ENCODE data around the gene BCL7B. TPM values are rescaled to one million over a fixed set of nuclear protein-coding genes. Genes with fewer than 3 reads are reported as not detected.

The BCL7B gene
- total and polyA plus RNA-seq, 2 of the 13 experiments (the other 11 are each of a cell fraction or from before 2014, with no cell fraction given) = 24.3 to 38.2 TPM

DNA sequence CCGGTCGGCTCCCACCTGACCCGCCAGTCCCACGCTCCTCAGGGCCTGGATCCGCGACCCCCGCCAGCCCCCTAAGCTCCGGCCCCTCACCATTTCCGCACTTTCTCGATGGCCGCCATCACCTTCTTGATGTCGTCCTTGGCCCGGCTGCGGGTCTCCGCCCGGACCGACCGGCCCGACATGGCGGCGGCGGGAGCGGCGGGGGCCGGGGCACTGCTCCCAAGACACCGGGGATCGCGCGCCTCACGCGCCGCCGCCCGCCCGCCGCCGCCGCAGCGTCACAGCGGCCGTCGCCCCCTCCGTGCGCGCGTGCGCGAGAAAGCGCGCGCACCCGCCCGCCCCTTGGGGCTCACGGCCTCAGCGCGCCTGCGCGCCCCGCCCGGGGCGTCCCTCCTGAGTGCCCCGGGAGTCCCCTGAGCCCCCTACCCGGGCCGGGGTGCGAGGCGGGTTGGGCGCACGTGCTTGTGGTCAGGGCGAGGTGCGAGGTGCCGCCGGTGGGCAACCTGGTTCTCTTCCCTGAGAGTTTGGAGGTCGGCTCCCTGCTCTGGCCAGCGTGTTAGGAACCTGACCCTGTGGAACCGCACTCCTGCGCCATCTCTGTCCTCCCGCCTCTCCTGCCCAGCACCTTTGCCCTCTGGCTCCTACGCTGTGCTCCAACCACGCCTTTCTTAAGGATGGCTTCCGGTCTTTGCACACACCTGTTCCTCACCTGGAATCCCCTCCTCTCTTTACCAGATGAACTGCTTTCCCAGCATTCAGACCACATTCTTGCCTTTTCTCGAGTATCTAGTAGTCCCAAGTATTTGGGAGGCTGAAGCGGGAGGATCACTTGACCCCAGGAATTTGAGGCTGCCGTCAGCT, at the start of gene BCL7B (continued):
- TF ChIP-seq, protein P1, sequence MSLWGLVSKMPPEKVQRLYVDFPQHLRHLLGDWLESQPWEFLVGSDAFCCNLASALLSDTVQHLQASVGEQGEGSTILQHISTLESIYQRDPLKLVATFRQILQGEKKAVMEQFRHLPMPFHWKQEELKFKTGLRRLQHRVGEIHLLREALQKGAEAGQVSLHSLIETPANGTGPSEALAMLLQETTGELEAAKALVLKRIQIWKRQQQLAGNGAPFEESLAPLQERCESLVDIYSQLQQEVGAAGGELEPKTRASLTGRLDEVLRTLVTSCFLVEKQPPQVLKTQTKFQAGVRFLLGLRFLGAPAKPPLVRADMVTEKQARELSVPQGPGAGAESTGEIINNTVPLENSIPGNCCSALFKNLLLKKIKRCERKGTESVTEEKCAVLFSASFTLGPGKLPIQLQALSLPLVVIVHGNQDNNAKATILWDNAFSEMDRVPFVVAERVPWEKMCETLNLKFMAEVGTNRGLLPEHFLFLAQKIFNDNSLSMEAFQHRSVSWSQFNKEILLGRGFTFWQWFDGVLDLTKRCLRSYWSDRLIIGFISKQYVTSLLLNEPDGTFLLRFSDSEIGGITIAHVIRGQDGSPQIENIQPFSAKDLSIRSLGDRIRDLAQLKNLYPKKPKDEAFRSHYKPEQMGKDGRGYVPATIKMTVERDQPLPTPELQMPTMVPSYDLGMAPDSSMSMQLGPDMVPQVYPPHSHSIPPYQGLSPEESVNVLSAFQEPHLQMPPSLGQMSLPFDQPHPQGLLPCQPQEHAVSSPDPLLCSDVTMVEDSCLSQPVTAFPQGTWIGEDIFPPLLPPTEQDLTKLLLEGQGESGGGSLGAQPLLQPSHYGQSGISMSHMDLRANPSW (CRISPR knock-in tag; IDR thresholded peaks at IDR 0.05; ENCODE audit: borderline replicate concordance) = 0 out of 2 replicates have a peak, but pooled peaks have one; percentile 54
- TF ChIP-seq ZFP37 (CRISPR knock-in tag; IDR thresholded peaks at IDR 0.05; ENCODE audit: borderline replicate concordance) (peak; percentile 86; the same call in 1 of the 2 replicates), EED (CRISPR knock-in tag; IDR thresholded peaks at IDR 0.05) (peak; percentile 97), TCF7L2 (IDR thresholded peaks at IDR 0.05; ENCODE audit: low read depth, low read length) (no peak), ZKSCAN8 (CRISPR knock-in tag; IDR thresholded peaks at IDR 0.05; ENCODE audit: borderline replicate concordance) (no peak), NBN (conservative IDR thresholded peaks at IDR 0.05) (no peak), FLYWCH1 (CRISPR knock-in tag; IDR thresholded peaks at IDR 0.05) (no peak), STAT5B (CRISPR knock-in tag; IDR thresholded peaks at IDR 0.05) (peak; percentile 30; the same call in 1 of the 2 replicates), ZNF772 (CRISPR knock-in tag; IDR thresholded peaks at IDR 0.05) (peak; percentile 99), DMAP1 (CRISPR knock-in tag; IDR thresholded peaks at IDR 0.05) (peak; percentile 49; the same call in 1 of the 2 replicates), HNRNPUL1 (IDR thresholded peaks at IDR 0.05; ENCODE audit: low read depth, low read length) (no peak), MTA1 (CRISPR knock-in tag; IDR thresholded peaks at IDR 0.05; ENCODE audit: borderline replicate concordance) (peak; percentile 68; the same call in 1 of the 2 replicates)
- TF ChIP-seq, protein P2, sequence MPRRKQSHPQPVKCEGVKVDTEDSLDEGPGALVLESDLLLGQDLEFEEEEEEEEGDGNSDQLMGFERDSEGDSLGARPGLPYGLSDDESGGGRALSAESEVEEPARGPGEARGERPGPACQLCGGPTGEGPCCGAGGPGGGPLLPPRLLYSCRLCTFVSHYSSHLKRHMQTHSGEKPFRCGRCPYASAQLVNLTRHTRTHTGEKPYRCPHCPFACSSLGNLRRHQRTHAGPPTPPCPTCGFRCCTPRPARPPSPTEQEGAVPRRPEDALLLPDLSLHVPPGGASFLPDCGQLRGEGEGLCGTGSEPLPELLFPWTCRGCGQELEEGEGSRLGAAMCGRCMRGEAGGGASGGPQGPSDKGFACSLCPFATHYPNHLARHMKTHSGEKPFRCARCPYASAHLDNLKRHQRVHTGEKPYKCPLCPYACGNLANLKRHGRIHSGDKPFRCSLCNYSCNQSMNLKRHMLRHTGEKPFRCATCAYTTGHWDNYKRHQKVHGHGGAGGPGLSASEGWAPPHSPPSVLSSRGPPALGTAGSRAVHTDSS (CRISPR knock-in tag; conservative IDR thresholded peaks at IDR 0.05) = no peak
- TF ChIP-seq, protein P3, sequence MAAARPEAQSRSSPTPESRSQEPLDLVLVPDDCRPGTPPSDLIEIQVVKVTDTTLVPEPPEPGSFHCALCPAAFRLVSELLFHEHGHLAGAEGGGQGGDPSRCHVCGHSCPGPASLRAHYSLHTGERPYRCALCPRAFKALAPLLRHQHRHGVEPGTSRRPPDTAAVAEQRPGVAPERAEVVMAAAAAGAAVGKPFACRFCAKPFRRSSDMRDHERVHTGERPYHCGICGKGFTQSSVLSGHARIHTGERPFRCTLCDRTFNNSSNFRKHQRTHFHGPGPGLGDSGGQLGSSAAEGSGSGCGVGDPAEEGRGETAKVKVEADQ (CRISPR knock-in tag; IDR thresholded peaks at IDR 0.05; ENCODE audit: borderline replicate concordance) = peak; percentile 76; the same call in 1 of the 2 replicates
- TF ChIP-seq, protein P4, sequence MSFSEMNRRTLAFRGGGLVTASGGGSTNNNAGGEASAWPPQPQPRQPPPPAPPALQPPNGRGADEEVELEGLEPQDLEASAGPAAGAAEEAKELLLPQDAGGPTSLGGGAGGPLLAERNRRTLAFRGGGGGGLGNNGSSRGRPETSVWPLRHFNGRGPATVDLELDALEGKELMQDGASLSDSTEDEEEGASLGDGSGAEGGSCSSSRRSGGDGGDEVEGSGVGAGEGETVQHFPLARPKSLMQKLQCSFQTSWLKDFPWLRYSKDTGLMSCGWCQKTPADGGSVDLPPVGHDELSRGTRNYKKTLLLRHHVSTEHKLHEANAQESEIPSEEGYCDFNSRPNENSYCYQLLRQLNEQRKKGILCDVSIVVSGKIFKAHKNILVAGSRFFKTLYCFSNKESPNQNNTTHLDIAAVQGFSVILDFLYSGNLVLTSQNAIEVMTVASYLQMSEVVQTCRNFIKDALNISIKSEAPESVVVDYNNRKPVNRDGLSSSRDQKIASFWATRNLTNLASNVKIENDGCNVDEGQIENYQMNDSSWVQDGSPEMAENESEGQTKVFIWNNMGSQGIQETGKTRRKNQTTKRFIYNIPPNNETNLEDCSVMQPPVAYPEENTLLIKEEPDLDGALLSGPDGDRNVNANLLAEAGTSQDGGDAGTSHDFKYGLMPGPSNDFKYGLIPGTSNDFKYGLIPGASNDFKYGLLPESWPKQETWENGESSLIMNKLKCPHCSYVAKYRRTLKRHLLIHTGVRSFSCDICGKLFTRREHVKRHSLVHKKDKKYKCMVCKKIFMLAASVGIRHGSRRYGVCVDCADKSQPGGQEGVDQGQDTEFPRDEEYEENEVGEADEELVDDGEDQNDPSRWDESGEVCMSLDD (CRISPR knock-in tag; IDR thresholded peaks at IDR 0.05; ENCODE audit: borderline replicate concordance) = peak; percentile 91
- TF ChIP-seq, protein P5, sequence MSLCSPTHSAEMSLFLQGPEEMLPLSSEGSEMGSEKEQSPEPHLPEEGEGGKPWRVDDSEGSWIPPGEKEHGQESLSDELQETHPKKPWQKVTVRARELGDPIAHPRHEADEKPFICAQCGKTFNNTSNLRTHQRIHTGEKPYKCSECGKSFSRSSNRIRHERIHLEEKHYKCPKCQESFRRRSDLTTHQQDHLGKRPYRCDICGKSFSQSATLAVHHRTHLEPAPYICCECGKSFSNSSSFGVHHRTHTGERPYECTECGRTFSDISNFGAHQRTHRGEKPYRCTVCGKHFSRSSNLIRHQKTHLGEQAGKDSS (CRISPR knock-in tag; IDR thresholded peaks at IDR 0.05; ENCODE audit: borderline replicate concordance, low read depth) = peak; percentile 72; the same call in 1 of the 2 replicates
- TF ChIP-seq, protein P6, sequence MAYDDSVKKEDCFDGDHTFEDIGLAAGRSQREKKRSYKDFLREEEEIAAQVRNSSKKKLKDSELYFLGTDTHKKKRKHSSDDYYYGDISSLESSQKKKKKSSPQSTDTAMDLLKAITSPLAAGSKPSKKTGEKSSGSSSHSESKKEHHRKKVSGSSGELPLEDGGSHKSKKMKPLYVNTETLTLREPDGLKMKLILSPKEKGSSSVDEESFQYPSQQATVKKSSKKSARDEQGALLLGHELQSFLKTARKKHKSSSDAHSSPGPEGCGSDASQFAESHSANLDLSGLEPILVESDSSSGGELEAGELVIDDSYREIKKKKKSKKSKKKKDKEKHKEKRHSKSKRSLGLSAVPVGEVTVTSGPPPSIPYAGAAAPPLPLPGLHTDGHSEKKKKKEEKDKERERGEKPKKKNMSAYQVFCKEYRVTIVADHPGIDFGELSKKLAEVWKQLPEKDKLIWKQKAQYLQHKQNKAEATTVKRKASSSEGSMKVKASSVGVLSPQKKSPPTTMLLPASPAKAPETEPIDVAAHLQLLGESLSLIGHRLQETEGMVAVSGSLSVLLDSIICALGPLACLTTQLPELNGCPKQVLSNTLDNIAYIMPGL (CRISPR knock-in tag; IDR thresholded peaks at IDR 0.05; ENCODE audit: borderline replicate concordance in 1 of 2, low read depth in 1 of 2) = peak in 1 of 2 experiments; percentile 62; a peak in 3 of 4 replicates
